ENCODE results near the gene NT5C1A. TPM values are rescaled to one million over a fixed set of nuclear protein-coding genes. Genes with fewer than 3 reads are reported as not detected.

The NT5C1A gene
- total RNA-seq, 1 donor from 2014 or later = 26.8 TPM

GRCh38 chr1:39625009-39625408 is 46.9 kb downstream of the NT5C1A start:
- DNase-seq = no peak
- Histone ChIP-seq H3K4me3 (no peak overlapping the region), H3K9me3 (replicated peaks) (no peaks in the 10 kb centered on the region), H3K27me3 (ENCODE audit: low read depth) (no peaks in the 10 kb centered on the region), H3K27ac (replicated peaks) (peak overlapping the region; percentile 85), H3K36me3 (peaks cover 14% of the 10 kb centered on the region), H3K4me1 (peaks cover 76% of the 10 kb centered on the region)
- intact Hi-C loops (cut with micrococcal nuclease) = no loop called here
- TF ChIP-seq CTCF (IDR thresholded peaks at IDR 0.05; ENCODE audit: borderline replicate concordance) = no peak

- no peaks in the 10 kb centered on the region for H3K27me3 ChIP-seq (ENCODE audit: low read depth)
- H3K9me3 ChIP-seq (replicated peaks) = no peaks in the 10 kb centered on the region
- H3K36me3 ChIP-seq = no peaks in the 10 kb centered on the region
- H3K27ac ChIP-seq (replicated peaks) = peak overlapping the region; percentile 85
- no peak overlapping the region for H3K4me3 ChIP-seq
- TF ChIP-seq CTCF (IDR thresholded peaks at IDR 0.05; ENCODE audit: borderline replicate concordance) = peak; percentile 40
- peaks cover 73% of the 10 kb centered on the region for H3K4me1 ChIP-seq
- intact Hi-C loops (cut with micrococcal nuclease) = no loop called here
- DNase-seq = peak; percentile 79
Observed at GRCh38 chr1:39623053-39623452, 48.9 kb downstream of the NT5C1A start.

GRCh38 chr1:39622427-39622826 is 49.5 kb downstream of the NT5C1A start:
- H3K36me3 ChIP-seq = no peaks in the 10 kb centered on the region
- no peaks in the 10 kb centered on the region for H3K9me3 ChIP-seq (replicated peaks)
- H3K27ac ChIP-seq (replicated peaks) = peak overlapping the region; percentile 85
- TF ChIP-seq CTCF (IDR thresholded peaks at IDR 0.05; ENCODE audit: borderline replicate concordance) = no peak
- DNase-seq = no peak
- intact Hi-C loops (cut with micrococcal nuclease) = no loop called here
- H3K4me3 ChIP-seq = no peak overlapping the region
- H3K4me1 ChIP-seq = peaks cover 67% of the 10 kb centered on the region
- H3K27me3 ChIP-seq (ENCODE audit: low read depth) = no peaks in the 10 kb centered on the region

- Histone ChIP-seq H3K27me3 (ENCODE audit: low read depth) (no peaks in the 10 kb centered on the region), H3K4me1 (peaks cover 50% of the 10 kb centered on the region), H3K9me3 (replicated peaks) (no peaks in the 10 kb centered on the region), H3K4me3 (no peak overlapping the region), H3K27ac (replicated peaks) (no peak overlapping the region), H3K36me3 (no peaks in the 10 kb centered on the region)
- no peak for TF ChIP-seq CTCF (IDR thresholded peaks at IDR 0.05; ENCODE audit: borderline replicate concordance)
- intact Hi-C loops (cut with micrococcal nuclease) = no loop called here
- peak; percentile 58 for DNase-seq
Observed at GRCh38 chr1:39620659-39621165, 51.2 kb downstream of the NT5C1A start.

- no peaks in the 10 kb centered on the region for H3K9me3 ChIP-seq (replicated peaks)
- TF ChIP-seq CTCF (IDR thresholded peaks at IDR 0.05; ENCODE audit: borderline replicate concordance) = no peak
- no peak overlapping the region for H3K4me3 ChIP-seq
- DNase-seq = no peak
- H3K27me3 ChIP-seq (ENCODE audit: low read depth) = no peaks in the 10 kb centered on the region
- H3K36me3 ChIP-seq = no peaks in the 10 kb centered on the region
- no peak overlapping the region for H3K27ac ChIP-seq (replicated peaks)
- intact Hi-C loops (cut with micrococcal nuclease) = no loop called here
- peaks cover 19% of the 10 kb centered on the region for H3K4me1 ChIP-seq
Observed at GRCh38 chr1:39617488-39618049, 54.3 kb downstream of the NT5C1A start.

Data from left ventricle myocardium inferior (tissue), 1 donor.